Measurements from ENCODE around the gene XAB2.

GRCh38 chr19:7645656-7646425 is 16.5 kb upstream of the XAB2 start:
- no peak for TF ChIP-seq EZH2 (IDR thresholded peaks at IDR 0.05; ENCODE audit: insufficient read depth, poor library complexity, severe bottlenecking)
- no peak for TF ChIP-seq EZH2phosphoT487 (IDR thresholded peaks at IDR 0.05; ENCODE audit: insufficient read depth, low read depth)
